GM10266 (cell line): ENCODE data around the gene PDE6G.

Experiments used
- DNase-seq: peaks from one replicate; pipeline ENCODE4 v3.0.0; 2012; ENCODE audit errors: extremely low spot score
- CTCF ChIP-seq: IDR thresholded peaks from 2 replicates; pipeline ENCODE4 v1.5.1; 2012; ENCODE audit warnings: mild to moderate bottlenecking, low read depth; ENCODE audit not compliant: control insufficient read depth, insufficient read depth; ENCODE audit errors: missing control alignments

Gene PDE6G

DNA sequence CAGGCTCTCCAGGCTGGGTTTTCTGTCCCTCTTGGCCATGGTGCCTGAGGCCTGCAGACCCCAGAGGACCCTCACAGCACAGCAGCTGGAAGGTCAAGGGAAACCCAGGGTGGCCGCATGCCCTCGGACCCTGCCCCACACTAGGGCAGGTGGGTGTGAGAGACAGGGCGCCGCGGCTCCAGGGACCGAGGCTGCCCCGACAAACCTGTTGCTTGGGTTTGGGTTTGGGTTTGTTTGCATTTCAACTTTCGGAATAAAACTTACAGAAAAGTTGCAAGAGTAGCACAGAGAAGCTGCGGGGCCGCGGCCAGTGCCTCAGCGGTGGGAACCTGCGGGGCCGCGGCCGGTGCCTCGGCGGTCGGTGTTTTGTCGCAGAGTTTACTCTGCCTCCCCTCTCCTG lies 35.3 kb upstream of the PDE6G start:
- TF ChIP-seq CTCF = no peak
- DNase-seq = no peak

GRCh38 chr17:81691196-81691595 lies 34.9 kb upstream of the PDE6G start:
- TF ChIP-seq CTCF = no peak
- DNase-seq = no peak

GRCh38 chr17:81690549-81690948 lies 34.2 kb upstream of the PDE6G start:
- no peak for DNase-seq
- TF ChIP-seq CTCF = no peak

DNA sequence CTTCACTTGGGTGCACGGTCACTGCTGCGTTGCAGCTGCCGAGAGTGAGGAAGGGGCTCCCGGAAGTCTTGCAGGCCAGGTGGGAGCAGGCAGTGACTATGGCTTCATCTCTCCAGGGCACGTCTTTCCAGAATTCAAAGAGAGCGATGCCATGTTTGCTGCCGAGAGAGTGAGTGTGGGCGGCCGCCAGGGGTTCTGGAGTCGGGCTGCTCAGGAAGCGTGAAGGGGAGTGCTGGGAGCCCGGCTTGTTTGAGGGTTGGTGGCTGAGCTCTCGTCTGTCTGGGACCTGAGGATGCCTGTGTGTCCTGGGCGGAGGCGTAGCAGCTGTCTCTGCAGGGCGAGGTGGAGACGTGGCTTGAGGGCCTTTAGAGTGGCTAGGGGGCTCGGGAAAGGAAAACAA lies 33.7 kb upstream of the PDE6G start:
- no peak for TF ChIP-seq CTCF
- DNase-seq = no peak

GRCh38 chr17:81688616-81689015 lies 32.3 kb upstream of the PDE6G start:
- peak; percentile 21 for DNase-seq
- TF ChIP-seq CTCF = no peak

- no peak for DNase-seq
- no peak for TF ChIP-seq CTCF
Measured at GRCh38 chr17:81687770-81688541, 31.6 kb upstream of the PDE6G start.

- TF ChIP-seq CTCF = no peak
- DNase-seq = no peak
Measured at GRCh38 chr17:81686614-81687013, 30.3 kb upstream of the PDE6G start.
